ENCODE data around the gene TRIM7.

DNA sequence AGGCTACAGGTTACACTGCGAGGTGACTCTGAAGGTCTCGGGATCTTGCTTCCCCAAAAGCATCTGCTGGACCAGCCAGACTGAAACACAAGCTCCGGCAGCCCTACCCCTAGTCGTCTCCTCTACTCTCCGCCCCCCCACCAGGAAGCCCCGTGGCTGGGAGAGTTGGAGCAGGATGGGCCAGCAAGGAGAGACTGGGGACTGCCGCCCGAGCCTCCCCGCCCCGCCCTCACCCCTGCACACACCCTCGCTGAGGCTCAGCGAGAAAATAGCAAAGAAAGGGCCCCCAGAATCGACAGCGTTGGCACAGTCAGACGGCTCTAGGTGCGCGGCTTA, 1.3 kb downstream of the TRIM7 start:
- TF ChIP-seq FOXM1 (IDR thresholded peaks at IDR 0.05; ENCODE audit: borderline replicate concordance, low read depth): no peak
- no peak for TF ChIP-seq TEAD4 (IDR thresholded peaks at IDR 0.05)
- no peak for TF ChIP-seq TCF12 (IDR thresholded peaks at IDR 0.05; ENCODE audit: low read depth)
- no peak for TF ChIP-seq EP300 (IDR thresholded peaks at IDR 0.05; ENCODE audit: borderline replicate concordance)
- TF ChIP-seq, protein P1, sequence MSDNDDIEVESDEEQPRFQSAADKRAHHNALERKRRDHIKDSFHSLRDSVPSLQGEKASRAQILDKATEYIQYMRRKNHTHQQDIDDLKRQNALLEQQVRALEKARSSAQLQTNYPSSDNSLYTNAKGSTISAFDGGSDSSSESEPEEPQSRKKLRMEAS (IDR thresholded peaks at IDR 0.05): no peak
- no peak for TF ChIP-seq RAD21 (IDR thresholded peaks at IDR 0.05; ENCODE audit: low read depth)
